ENCODE measurements around the gene DDHD1.

The DDHD1 gene

DNA sequence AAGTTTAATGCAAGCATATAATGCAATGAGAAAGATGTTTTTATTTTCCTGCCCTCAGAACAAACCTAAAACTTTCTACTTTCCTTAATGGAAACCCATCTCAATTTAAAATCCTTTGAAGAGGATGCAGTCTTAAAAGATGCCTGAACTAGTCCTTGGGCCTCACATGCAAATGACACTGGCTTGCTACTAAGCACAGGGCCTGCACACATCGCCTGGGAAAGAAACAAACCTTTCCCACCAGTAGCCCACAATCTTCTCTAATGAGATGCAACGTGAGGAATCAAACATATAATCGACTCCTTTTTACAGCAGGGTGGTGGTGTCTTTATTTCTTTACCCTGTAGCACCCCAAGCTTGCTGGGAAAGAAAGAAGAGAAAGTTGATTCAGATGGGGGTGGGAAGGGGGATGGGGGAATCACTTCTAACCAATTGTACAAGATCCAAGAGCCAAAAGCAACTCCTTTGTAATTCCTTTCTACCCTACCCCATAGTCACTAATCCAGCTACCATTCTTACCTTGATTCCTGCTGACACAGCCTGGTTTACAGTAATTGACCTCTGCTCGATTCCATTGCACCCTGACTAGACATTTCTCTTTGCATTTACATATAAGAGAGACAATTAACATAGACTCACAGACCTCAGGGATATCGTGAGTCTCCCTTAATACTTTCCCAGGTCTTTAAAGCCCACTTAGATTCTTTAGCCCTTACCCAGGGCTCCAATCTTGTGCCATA is 132.8 kb downstream of the DDHD1 start:
- no peak overlapping the region for H2AFZ ChIP-seq (ENCODE audit: low read depth, low read length, severe bottlenecking)
- H4K20me1 ChIP-seq (ENCODE audit: low read depth, low read length), result no peaks in the 10 kb centered on the region
- TF ChIP-seq CTCF (IDR thresholded peaks at IDR 0.05; ENCODE audit: insufficient read depth, low read length, poor library complexity, severe bottlenecking), result no peak
- TF ChIP-seq EZH2phosphoT487 (conservative IDR thresholded peaks at IDR 0.05; ENCODE audit: low read length), result no peak
- no peak overlapping the region for H3K9ac ChIP-seq (ENCODE audit: low read length)
- H3K79me2 ChIP-seq (ENCODE audit: insufficient read depth, low read length), result no peaks in the 10 kb centered on the region
- no peak overlapping the region for H3K4me2 ChIP-seq (ENCODE audit: low read depth, low read length, poor library complexity, severe bottlenecking)
- no peaks in the 10 kb centered on the region for H3K9me3 ChIP-seq (ENCODE audit: insufficient read depth, low read length)
- H3K9me2 ChIP-seq (replicated peaks; ENCODE audit: insufficient read depth, low read length), result no peaks in the 10 kb centered on the region
- H3K36me3 ChIP-seq (ENCODE audit: low read length), result no peaks in the 10 kb centered on the region
- no peaks in the 10 kb centered on the region for H3K27me3 ChIP-seq (ENCODE audit: low read length)
- no peaks in the 10 kb centered on the region for H3F3A ChIP-seq (ENCODE audit: insufficient read depth)
- no peak overlapping the region for H3K27ac ChIP-seq (ENCODE audit: low read depth, low read length)
- no peak overlapping the region for H3K4me3 ChIP-seq (ENCODE audit: insufficient read depth, low read length, poor library complexity, severe bottlenecking)

GRCh38 chr14:53019406-53019805 is 133.7 kb downstream of the DDHD1 start:
- Histone ChIP-seq H3F3A (ENCODE audit: insufficient read depth) (no peaks in the 10 kb centered on the region), H3K4me2 (ENCODE audit: low read depth, low read length, poor library complexity, severe bottlenecking) (no peak overlapping the region), H3K9me3 (ENCODE audit: insufficient read depth, low read length) (no peaks in the 10 kb centered on the region), H3K4me3 (ENCODE audit: insufficient read depth, low read length, poor library complexity, severe bottlenecking) (no peak overlapping the region), H4K20me1 (ENCODE audit: low read depth, low read length) (no peaks in the 10 kb centered on the region), H3K27ac (ENCODE audit: low read depth, low read length) (no peak overlapping the region), H3K79me2 (ENCODE audit: insufficient read depth, low read length) (no peaks in the 10 kb centered on the region), H3K9ac (ENCODE audit: low read length) (no peak overlapping the region), H3K27me3 (ENCODE audit: low read length) (no peaks in the 10 kb centered on the region), H3K9me2 (replicated peaks; ENCODE audit: insufficient read depth, low read length) (no peaks in the 10 kb centered on the region), H2AFZ (ENCODE audit: low read depth, low read length, severe bottlenecking) (no peak overlapping the region), H3K36me3 (ENCODE audit: low read length) (no peaks in the 10 kb centered on the region)
- TF ChIP-seq EZH2phosphoT487 (conservative IDR thresholded peaks at IDR 0.05; ENCODE audit: low read length) (no peak), CTCF (IDR thresholded peaks at IDR 0.05; ENCODE audit: insufficient read depth, low read length, poor library complexity, severe bottlenecking) (no peak)

DNA sequence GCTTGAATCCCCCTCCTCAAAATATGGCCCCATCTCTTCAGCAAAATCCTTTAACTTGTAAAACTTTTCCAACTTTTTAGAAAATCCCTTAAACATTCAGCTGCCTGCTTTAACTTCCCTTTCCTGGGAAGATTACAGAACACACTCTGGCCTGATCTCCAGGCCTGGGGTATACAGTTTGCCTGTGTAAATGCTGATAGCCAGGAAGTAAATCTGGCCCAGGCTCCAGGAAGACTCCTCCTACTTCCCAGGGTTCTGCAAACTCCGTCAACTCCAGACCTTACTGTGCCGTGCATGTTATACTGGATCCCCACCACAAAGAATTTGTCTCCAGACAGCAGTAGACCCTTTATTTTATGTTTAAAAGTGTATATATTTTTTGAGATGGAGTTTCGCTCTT is 135.3 kb downstream of the DDHD1 start:
- Histone ChIP-seq H3K27me3 (ENCODE audit: low read length) (no peaks in the 10 kb centered on the region), H3K36me3 (ENCODE audit: low read length) (no peaks in the 10 kb centered on the region), H3K79me2 (ENCODE audit: insufficient read depth, low read length) (no peaks in the 10 kb centered on the region), H3K4me3 (ENCODE audit: insufficient read depth, low read length, poor library complexity, severe bottlenecking) (no peak overlapping the region), H3K9me3 (ENCODE audit: insufficient read depth, low read length) (no peaks in the 10 kb centered on the region), H3K9ac (ENCODE audit: low read length) (no peak overlapping the region), H3F3A (ENCODE audit: insufficient read depth) (no peaks in the 10 kb centered on the region), H2AFZ (ENCODE audit: low read depth, low read length, severe bottlenecking) (no peak overlapping the region), H3K9me2 (replicated peaks; ENCODE audit: insufficient read depth, low read length) (no peaks in the 10 kb centered on the region), H4K20me1 (ENCODE audit: low read depth, low read length) (no peaks in the 10 kb centered on the region), H3K27ac (ENCODE audit: low read depth, low read length) (no peak overlapping the region), H3K4me2 (ENCODE audit: low read depth, low read length, poor library complexity, severe bottlenecking) (no peak overlapping the region)
- TF ChIP-seq EZH2phosphoT487 (conservative IDR thresholded peaks at IDR 0.05; ENCODE audit: low read length) (no peak), CTCF (IDR thresholded peaks at IDR 0.05; ENCODE audit: insufficient read depth, low read length, poor library complexity, severe bottlenecking) (no peak)
